ENCODE results near the gene PRKCQ.

Gene PRKCQ

DNA sequence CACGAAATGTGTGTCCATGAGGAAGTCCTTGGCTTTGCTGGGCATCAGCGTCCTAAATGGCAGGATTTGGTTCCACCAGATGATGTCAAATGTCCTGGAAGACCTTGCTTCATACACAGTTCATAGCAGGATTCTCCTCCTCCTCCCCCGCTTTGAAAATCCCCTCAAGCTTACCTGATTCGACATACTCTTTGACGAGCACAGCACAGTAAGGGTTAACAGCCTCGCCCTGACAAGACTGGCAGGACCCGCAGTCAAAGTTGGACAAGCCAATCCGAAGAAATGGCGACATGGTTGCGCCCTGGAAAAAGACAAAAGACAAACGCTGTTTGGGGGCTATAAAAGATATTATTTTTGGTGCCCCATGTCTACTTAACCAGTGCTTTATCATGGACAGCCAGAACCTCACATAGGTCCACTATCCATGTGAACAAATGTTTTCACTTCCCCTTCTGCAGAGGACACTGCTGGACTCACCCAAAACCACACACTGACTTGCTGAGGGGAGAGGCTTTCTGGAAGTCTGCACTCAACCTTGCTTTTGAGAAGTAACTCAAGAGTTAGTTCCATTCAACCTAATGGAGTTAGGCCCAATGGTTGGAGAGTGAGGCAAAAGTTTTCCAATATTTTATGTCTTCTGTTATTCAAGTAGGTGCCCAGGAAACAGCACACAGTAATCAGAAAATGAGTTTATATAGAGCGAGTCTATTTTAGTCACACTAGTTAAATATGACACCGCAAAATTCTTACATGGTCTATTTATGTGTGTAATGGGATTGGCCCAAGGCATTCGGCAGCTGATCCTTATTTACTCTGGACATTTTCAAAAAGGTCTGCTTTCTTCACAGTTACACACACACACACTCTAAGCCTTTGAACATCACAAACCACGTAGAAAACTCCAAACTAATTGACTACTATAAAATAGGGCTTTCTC is 65.0 kb downstream of the PRKCQ start:
- POLR2A ChIA-PET: no interaction called here
- CTCF ChIA-PET: no interaction called here
- DNase-seq (ENCODE audit: extremely low spot score): no peak
- TF ChIP-seq FOXM1 (IDR thresholded peaks at IDR 0.05; ENCODE audit: borderline replicate concordance) (no peak), HDGF (IDR thresholded peaks at IDR 0.05; ENCODE audit: borderline replicate concordance) (no peak), L3MBTL2 (conservative IDR thresholded peaks at IDR 0.05) (no peak), CTBP1 (IDR thresholded peaks at IDR 0.05; ENCODE audit: borderline replicate concordance) (no peak), NFRKB (IDR thresholded peaks at IDR 0.05) (no peak), SUZ12 (IDR thresholded peaks at IDR 0.05) (no peak), ZNF384 (IDR thresholded peaks at IDR 0.05) (no peak), ARNT (IDR thresholded peaks at IDR 0.05) (no peak), ELF4 (IDR thresholded peaks at IDR 0.05) (no peak), LEF1 (IDR thresholded peaks at IDR 0.05; ENCODE audit: borderline replicate concordance) (no peak), SP1 (IDR thresholded peaks at IDR 0.05) (no peak), TARDBP (IDR thresholded peaks at IDR 0.05) (no peak), FOXK2 (IDR thresholded peaks at IDR 0.05) (no peak), BHLHE40 (IDR thresholded peaks at IDR 0.05; ENCODE audit: borderline replicate concordance) (no peak), FOXA1 (IDR thresholded peaks at IDR 0.05) (no peak)
- TF ChIP-seq, protein P1, sequence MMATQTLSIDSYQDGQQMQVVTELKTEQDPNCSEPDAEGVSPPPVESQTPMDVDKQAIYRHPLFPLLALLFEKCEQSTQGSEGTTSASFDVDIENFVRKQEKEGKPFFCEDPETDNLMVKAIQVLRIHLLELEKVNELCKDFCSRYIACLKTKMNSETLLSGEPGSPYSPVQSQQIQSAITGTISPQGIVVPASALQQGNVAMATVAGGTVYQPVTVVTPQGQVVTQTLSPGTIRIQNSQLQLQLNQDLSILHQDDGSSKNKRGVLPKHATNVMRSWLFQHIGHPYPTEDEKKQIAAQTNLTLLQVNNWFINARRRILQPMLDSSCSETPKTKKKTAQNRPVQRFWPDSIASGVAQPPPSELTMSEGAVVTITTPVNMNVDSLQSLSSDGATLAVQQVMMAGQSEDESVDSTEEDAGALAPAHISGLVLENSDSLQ (IDR thresholded peaks at IDR 0.05): no peak

DNA sequence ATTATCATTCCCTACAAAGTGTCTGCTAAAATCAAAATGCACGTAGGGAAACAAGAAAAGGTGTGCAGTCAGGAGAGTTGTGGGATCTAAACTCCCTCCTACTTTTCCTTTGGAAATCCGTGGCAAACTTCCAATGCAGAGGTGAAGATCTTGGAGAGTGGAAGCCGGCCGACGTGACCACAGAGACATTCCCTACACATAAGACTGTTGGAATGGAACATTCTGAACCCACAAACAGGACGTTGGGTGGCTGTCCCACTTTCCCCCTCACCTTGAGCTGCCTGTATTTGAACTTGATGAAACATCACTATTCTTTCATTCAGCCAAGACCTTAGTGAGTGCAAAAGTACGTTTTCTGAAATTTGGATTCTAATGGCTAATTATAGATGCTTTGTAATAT is 65.9 kb downstream of the PRKCQ start:
- ChIA-PET CTCF (no interaction called here), POLR2A (no interaction called here)
- no peak for DNase-seq (ENCODE audit: extremely low spot score)
- TF ChIP-seq L3MBTL2 (conservative IDR thresholded peaks at IDR 0.05) (no peak), TARDBP (IDR thresholded peaks at IDR 0.05) (no peak), ARNT (IDR thresholded peaks at IDR 0.05) (no peak), BHLHE40 (IDR thresholded peaks at IDR 0.05; ENCODE audit: borderline replicate concordance) (no peak), ELF4 (IDR thresholded peaks at IDR 0.05) (no peak), SUZ12 (IDR thresholded peaks at IDR 0.05) (no peak)
- TF ChIP-seq, protein P1 (IDR thresholded peaks at IDR 0.05): no peak

DNA sequence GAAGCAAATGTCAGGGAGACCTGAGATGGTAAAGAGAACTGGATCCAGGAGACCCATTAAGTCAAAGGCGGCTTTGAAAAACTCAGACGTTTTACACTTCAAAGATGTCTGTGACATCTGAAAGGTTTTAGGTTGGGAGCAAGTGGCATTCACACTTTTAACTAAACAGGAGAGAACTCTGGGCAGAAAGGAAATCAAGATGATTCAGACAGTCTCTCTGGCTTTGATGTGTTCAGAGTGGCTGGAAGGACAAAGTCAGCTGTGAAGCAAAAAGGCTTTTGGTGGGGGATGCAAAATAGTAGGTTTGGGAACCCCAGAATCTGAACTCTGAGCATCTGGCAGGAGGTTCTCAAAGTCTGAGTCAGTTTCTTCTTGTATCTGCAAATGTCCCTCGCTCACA is 66.6 kb downstream of the PRKCQ start:
- TF ChIP-seq HDGF (IDR thresholded peaks at IDR 0.05; ENCODE audit: borderline replicate concordance): no peak
- TF ChIP-seq FOXM1 (IDR thresholded peaks at IDR 0.05; ENCODE audit: borderline replicate concordance): no peak
- TF ChIP-seq ZNF384 (IDR thresholded peaks at IDR 0.05): no peak
- TF ChIP-seq LEF1 (IDR thresholded peaks at IDR 0.05; ENCODE audit: borderline replicate concordance): no peak
- no peak for TF ChIP-seq CTBP1 (IDR thresholded peaks at IDR 0.05; ENCODE audit: borderline replicate concordance)
- no peak for TF ChIP-seq NFRKB (IDR thresholded peaks at IDR 0.05)
- no peak for TF ChIP-seq BHLHE40 (IDR thresholded peaks at IDR 0.05; ENCODE audit: borderline replicate concordance)
- TF ChIP-seq TARDBP (IDR thresholded peaks at IDR 0.05): no peak
- TF ChIP-seq SUZ12 (IDR thresholded peaks at IDR 0.05): no peak
- TF ChIP-seq FOXK2 (IDR thresholded peaks at IDR 0.05): no peak
- no peak for TF ChIP-seq ARNT (IDR thresholded peaks at IDR 0.05)
- no peak for TF ChIP-seq FOXA1 (IDR thresholded peaks at IDR 0.05)
- TF ChIP-seq SP1 (IDR thresholded peaks at IDR 0.05): no peak
- TF ChIP-seq, protein P1 (IDR thresholded peaks at IDR 0.05): no peak
- no peak for TF ChIP-seq ELF4 (IDR thresholded peaks at IDR 0.05)
- TF ChIP-seq L3MBTL2 (conservative IDR thresholded peaks at IDR 0.05): no peak
- no peak for DNase-seq (ENCODE audit: extremely low spot score)
- POLR2A ChIA-PET: no interaction called here
- CTCF ChIA-PET: no interaction called here

DNA sequence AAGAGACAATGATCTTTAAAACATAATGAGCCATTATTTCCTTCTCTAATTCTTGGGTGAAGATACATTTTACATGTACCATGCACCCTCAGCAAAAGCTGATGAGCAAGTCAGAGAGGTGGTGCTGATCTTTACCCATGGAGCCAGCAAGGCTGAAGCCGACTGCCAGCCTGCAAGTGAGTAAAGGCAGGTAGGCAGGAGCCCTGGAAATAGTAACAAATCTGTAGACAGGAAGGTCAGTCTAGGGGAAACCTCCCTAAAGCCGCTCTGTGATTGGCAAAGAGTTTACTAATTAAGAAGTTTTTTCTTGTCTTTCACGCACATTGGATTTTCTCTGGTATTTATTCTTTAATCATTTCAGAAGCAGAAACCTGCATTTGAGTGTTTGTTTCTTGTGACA is 67.9 kb downstream of the PRKCQ start:
- ChIA-PET CTCF (no interaction called here), POLR2A (no interaction called here)
- TF ChIP-seq L3MBTL2 (conservative IDR thresholded peaks at IDR 0.05) (no peak), FOXM1 (IDR thresholded peaks at IDR 0.05; ENCODE audit: borderline replicate concordance) (no peak), ELF4 (IDR thresholded peaks at IDR 0.05) (no peak), HDGF (IDR thresholded peaks at IDR 0.05; ENCODE audit: borderline replicate concordance) (no peak), FOXA1 (IDR thresholded peaks at IDR 0.05) (no peak), NFRKB (IDR thresholded peaks at IDR 0.05) (no peak), FOXK2 (IDR thresholded peaks at IDR 0.05) (no peak), SP1 (IDR thresholded peaks at IDR 0.05) (no peak), ZNF384 (IDR thresholded peaks at IDR 0.05) (no peak), SUZ12 (IDR thresholded peaks at IDR 0.05) (no peak), CTBP1 (IDR thresholded peaks at IDR 0.05; ENCODE audit: borderline replicate concordance) (no peak), BHLHE40 (IDR thresholded peaks at IDR 0.05; ENCODE audit: borderline replicate concordance) (no peak), LEF1 (IDR thresholded peaks at IDR 0.05; ENCODE audit: borderline replicate concordance) (no peak), ARNT (IDR thresholded peaks at IDR 0.05) (no peak), TARDBP (IDR thresholded peaks at IDR 0.05) (no peak)
- TF ChIP-seq, protein P1 (IDR thresholded peaks at IDR 0.05): no peak
- no peak for DNase-seq (ENCODE audit: extremely low spot score)

DNA sequence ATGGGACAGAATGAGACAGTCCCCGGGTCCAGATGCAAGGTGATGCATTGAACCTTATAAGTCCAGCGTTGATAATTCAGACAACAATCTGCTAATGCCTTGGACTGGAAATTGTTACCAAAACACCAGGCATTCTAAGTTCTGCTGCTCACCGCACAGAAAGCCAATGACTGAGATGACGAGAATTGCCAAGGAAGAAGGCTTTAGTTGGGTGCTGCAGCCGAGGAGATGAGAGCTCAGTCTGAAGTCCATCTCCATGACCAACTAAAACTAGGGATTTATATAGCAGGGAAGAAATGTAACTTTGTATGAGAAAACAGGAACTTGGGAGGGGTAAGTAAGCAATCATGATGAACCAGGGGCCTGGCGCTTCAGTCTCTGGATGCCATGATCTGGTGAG is 68.7 kb downstream of the PRKCQ start:
- ChIA-PET CTCF (no interaction called here), POLR2A (no interaction called here)
- TF ChIP-seq, protein P1 (IDR thresholded peaks at IDR 0.05): no peak
- no peak for TF ChIP-seq HDGF (IDR thresholded peaks at IDR 0.05; ENCODE audit: borderline replicate concordance)
- DNase-seq (ENCODE audit: extremely low spot score): no peak

All from HEK293T (cell line).